ENCODE results near the gene XKR8. TPM values are rescaled to one million over a fixed set of nuclear protein-coding genes. Genes with fewer than 3 reads are reported as not detected.

The XKR8 gene
- 1 to 10 TPM; 3.4 to 3.6 TPM for total RNA-seq

- TF ChIP-seq, protein P1, sequence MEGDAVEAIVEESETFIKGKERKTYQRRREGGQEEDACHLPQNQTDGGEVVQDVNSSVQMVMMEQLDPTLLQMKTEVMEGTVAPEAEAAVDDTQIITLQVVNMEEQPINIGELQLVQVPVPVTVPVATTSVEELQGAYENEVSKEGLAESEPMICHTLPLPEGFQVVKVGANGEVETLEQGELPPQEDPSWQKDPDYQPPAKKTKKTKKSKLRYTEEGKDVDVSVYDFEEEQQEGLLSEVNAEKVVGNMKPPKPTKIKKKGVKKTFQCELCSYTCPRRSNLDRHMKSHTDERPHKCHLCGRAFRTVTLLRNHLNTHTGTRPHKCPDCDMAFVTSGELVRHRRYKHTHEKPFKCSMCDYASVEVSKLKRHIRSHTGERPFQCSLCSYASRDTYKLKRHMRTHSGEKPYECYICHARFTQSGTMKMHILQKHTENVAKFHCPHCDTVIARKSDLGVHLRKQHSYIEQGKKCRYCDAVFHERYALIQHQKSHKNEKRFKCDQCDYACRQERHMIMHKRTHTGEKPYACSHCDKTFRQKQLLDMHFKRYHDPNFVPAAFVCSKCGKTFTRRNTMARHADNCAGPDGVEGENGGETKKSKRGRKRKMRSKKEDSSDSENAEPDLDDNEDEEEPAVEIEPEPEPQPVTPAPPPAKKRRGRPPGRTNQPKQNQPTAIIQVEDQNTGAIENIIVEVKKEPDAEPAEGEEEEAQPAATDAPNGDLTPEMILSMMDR (IDR thresholded peaks at IDR 0.05): no peak
- H3K9me3 Mint-ChIP-seq: no peaks in the 10 kb centered on the region
- peak; percentile 85 for DNase-seq
Observed at GRCh38 chr1:27959792-27960603, at the start of gene XKR8. TSS of gene XKR8 (plus strand) at chr1:27959973. CDS start at chr1:27960070, 97 bp downstream.

DNA sequence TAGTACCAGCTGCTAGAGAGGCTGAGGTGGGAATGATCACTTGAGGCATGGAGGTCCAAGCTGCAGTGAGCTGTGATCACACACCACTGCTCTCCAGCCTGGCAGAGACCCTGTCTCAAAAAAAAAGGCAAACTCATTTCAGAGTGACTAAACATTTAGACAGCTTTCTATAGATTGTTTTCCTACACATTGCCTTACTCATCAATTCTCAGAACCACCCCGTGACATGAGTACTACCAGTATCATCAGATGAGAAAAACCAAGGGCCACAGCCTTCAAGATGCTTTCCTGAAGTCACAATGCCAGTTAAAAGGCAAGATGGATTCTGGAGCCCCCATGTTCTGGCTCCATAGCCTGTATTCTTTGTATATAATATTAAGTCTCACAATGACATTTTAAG, 47.3 kb upstream of the XKR8 start:
- DNase-seq (no peak), ATAC-seq (no peak)
- H3K36me3 Mint-ChIP-seq (ENCODE audit: low read depth): peaks cover 41% of the 10 kb centered on the region
- intact Hi-C loops (cut with micrococcal nuclease): no loop called here
- H3K4me3 Mint-ChIP-seq: peak overlapping the region; percentile 43
- H3K4me1 Mint-ChIP-seq (ENCODE audit: low read depth): peaks cover 16% of the 10 kb centered on the region
- TF ChIP-seq, protein P1 (IDR thresholded peaks at IDR 0.05): no peak
- ChIA-PET CTCF (interaction anchor here (1.4 kb wide), 1 partner anchor 28 kb away, joined by 4 read pairs; no protein-coding TSS in a partner anchor), POLR2A (interaction anchor here (1.0 kb wide), 1 partner anchor 21 kb away, joined by 3 read pairs; no protein-coding TSS in a partner anchor)
- H3K27me3 Mint-ChIP-seq: no peaks in the 10 kb centered on the region
- H3K9me3 Mint-ChIP-seq: peaks cover 3% of the 10 kb centered on the region
- peak overlapping the region; percentile 85 for H3K27ac Mint-ChIP-seq

More at GRCh38 chr1:27959792-27960603, at the start of gene XKR8:
- ChIA-PET POLR2A (interaction anchor here (1.1 to 1.8 kb wide), 3 partner anchors 8 to 128 kb away, joined by 3 to 4 read pairs (median 4); partner anchors contain the start of gene EYA3), CTCF (interaction anchor here (0.7 to 2.2 kb wide), 8 partner anchors 11 to 249 kb away, joined by 3 to 13 read pairs (median 4); no protein-coding TSS in a partner anchor)
- H3K36me3 Mint-ChIP-seq (ENCODE audit: low read depth): no peaks in the 10 kb centered on the region
- intact Hi-C loops (cut with micrococcal nuclease): no loop called here
- peaks cover 19% of the 10 kb centered on the region for H3K4me1 Mint-ChIP-seq (ENCODE audit: low read depth)
- no peaks in the 10 kb centered on the region for H3K27me3 Mint-ChIP-seq
- peak within 1 kb of the TSS; percentile 76 for H3K4me3 Mint-ChIP-seq
- H3K27ac Mint-ChIP-seq: peak within 1 kb of the TSS; percentile 78
- ATAC-seq: peak; percentile 99

DNA sequence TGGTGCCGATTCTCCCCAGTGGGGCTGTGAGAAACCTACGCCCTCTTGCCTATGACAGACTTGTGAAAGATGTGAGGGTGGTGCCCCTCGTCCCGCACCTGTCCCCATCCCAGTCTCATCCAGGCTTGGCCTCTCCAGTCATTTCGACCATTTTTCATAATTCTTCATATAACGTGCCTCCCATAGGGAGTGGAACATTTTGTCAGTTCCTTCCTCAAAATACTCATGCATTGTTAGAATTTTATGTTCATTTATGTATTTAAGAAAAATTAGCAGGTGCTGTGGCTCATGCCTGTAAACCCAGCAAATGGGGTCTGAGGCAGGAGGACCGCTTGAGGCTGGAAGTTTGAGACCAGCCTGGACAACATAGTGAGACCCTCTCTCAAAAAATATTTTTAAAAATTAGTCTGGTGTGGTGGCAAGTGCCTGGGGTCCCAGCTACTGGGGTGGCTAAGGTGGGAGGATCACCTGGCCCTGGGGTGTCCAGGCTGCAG, 44.6 kb upstream of the XKR8 start:
- Mint-ChIP-seq H3K36me3 (ENCODE audit: low read depth) (peaks cover 29% of the 10 kb centered on the region), H3K4me1 (ENCODE audit: low read depth) (peaks cover 16% of the 10 kb centered on the region), H3K9me3 (peaks cover 3% of the 10 kb centered on the region), H3K27me3 (no peaks in the 10 kb centered on the region), H3K27ac (peak overlapping the region; percentile 100), H3K4me3 (peak overlapping the region; percentile 99)
- POLR2A ChIA-PET: no interaction called here
- intact Hi-C loops (cut with micrococcal nuclease): no loop called here
- DNase-seq (no peak), ATAC-seq (no peak)
- TF ChIP-seq, protein P1 (IDR thresholded peaks at IDR 0.05): no peak
- CTCF ChIA-PET: no interaction called here

DNA sequence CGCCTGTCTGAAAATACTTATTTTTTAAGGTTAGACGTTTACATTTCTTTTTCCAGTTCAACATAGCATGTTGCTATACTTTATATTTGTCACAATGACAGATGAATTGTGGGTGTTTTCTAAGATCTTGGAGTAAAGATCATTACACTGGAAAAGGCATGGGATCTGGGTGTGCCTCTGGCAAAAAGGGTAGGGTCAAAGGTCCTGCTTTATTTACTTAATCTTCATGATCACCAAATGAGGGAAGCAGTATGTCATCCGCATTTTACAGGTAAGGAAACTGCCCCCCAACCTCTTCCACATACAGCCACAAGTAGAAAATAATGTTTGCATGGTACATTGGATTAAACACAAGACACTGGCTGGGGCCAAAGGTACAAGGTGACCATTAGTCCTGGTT, 37.5 kb upstream of the XKR8 start:
- Mint-ChIP-seq H3K36me3 (ENCODE audit: low read depth) (no peaks in the 10 kb centered on the region), H3K4me3 (no peak overlapping the region), H3K27me3 (no peaks in the 10 kb centered on the region), H3K9me3 (no peaks in the 10 kb centered on the region), H3K27ac (no peak overlapping the region), H3K4me1 (ENCODE audit: low read depth) (no peaks in the 10 kb centered on the region)
- ATAC-seq: no peak
- TF ChIP-seq, protein P1 (IDR thresholded peaks at IDR 0.05): no peak
- no peak for DNase-seq
- ChIA-PET CTCF (interaction anchor here (2.4 kb wide), 1 partner anchor 18 kb away, joined by 10 read pairs; no protein-coding TSS in a partner anchor), POLR2A (no interaction called here)
- intact Hi-C loops (cut with micrococcal nuclease): no loop called here

Data from activated CD8-positive, alpha-beta T cell treated with anti-CD3 and anti-CD28 coated beads for 36 hours (primary cell).